A549 (cell line): ENCODE data around the gene RNF123. TPM values are rescaled to one million over a fixed set of nuclear protein-coding genes. Genes with fewer than 3 reads are reported as not detected.

Source experiments
- ATAC-seq, 2 experiments: fragments of 200-7000 bp in 1 of 2; fragments of >200 bp in 1 of 2; cut with Nextera tagmentation in 1 of 2; cut with Tn5 transposase in 1 of 2; 3 replicates each; pipeline versions ENCODE4 v1.8.0 to v1.9.1; 2018 to 2020; ENCODE audit warnings: mild to moderate bottlenecking in 1 of 2, moderate library complexity in 1 of 2
- CTCF ChIA-PET: fragments of 300-600 bp; sonication (Branson Sonifier 250); formaldehyde crosslinking; extraction: SDS; loops from one replicate; lab custom pipeline; 2021; ENCODE audit warnings: antibody characterized with exemption, inconsistent platforms; lab: Yijun Ruan, JAX
- POLR2A ChIA-PET: fragments of 350-600 bp; formaldehyde crosslinking; extraction: SDS; loops from one replicate; lab custom pipeline; 2021; ENCODE audit warnings: antibody characterized with exemption, inconsistent platforms; lab: Yijun Ruan, JAX
- DNase-seq, 2 experiments: peaks; one replicate each; pipeline versions ENCODE4 v3.0.0 to v3.0.0-alpha.2; 2011 to 2016; ENCODE audit warnings: low read depth in 1 of 2, low spot score in 1 of 2
- FAIRE-seq: peaks from 2 replicates; lab custom pipeline; 2011; peaks lifted over from hg19 to GRCh38; lab: Jason Lieb, UNC
- H3K27ac ChIP-seq, 2 experiments: fragments of >200 bp; sonication (Bioruptor Twin); formaldehyde crosslinking; 3 replicates each; pipeline ENCODE4 v1.5.1; 2016 to 2017
- H3K4me1 ChIP-seq: fragments of >200 bp; sonication (Bioruptor Twin); formaldehyde crosslinking; 3 replicates; pipeline ENCODE4 v1.6.1; 2016
- H3K4me2 ChIP-seq: fragments of >200 bp; sonication (Bioruptor Twin); formaldehyde crosslinking; 3 replicates; pipeline ENCODE4 v1.6.1; 2016
- H3K4me3 ChIP-seq: fragments of >200 bp; sonication (Bioruptor Twin); formaldehyde crosslinking; 3 replicates; pipeline ENCODE4 v1.5.1; 2016
- H3K9me3 ChIP-seq: fragments of >200 bp; sonication (Bioruptor Twin); formaldehyde crosslinking; 3 replicates; pipeline ENCODE4 v1.6.1; 2016
- BHLHE40 ChIP-seq: IDR thresholded peaks from 2 replicates; pipeline ENCODE4 v1.6.1; 2012; ENCODE audit warnings: low read depth, low read length, inconsistent platforms
- CBX8 ChIP-seq: fragments of 200-600 bp; sonication (generic); IDR thresholded peaks from 2 replicates; pipeline ENCODE4 v1.6.1; 2016
- CEBPB ChIP-seq, 2 experiments: fragments of >200 bp in 1 of 2; sonication (Bioruptor Twin) in 1 of 2; formaldehyde crosslinking in 1 of 2; IDR thresholded peaks; 2 replicates each; pipeline ENCODE4 v1.6.1; 2012 to 2016
- CHD2 ChIP-seq: fragments of 150-350 bp; IDR thresholded peaks from 2 replicates; pipeline ENCODE4 v1.6.1; 2014; ENCODE audit warnings: low read length; ENCODE audit not compliant: partially characterized antibody
- CHD4 ChIP-seq: fragments of 200-600 bp; sonication (generic); IDR thresholded peaks from 2 replicates; pipeline ENCODE4 v1.6.1; 2016; ENCODE audit warnings: antibody characterized with exemption, mild to moderate bottlenecking, borderline replicate concordance
- ESRRA ChIP-seq: fragments of 150-350 bp; IDR thresholded peaks from 2 replicates; pipeline ENCODE4 v1.6.1; 2014; ENCODE audit warnings: mild to moderate bottlenecking, low read length, borderline replicate concordance
- FOSL2 ChIP-seq, 2 experiments: fragments of 450-650 bp in 1 of 2; fragments of >200 bp in 1 of 2; sonication (Bioruptor Twin) in 1 of 2; formaldehyde crosslinking; IDR thresholded peaks; 2 replicates each; pipeline versions ENCODE4 v1.5.0 to v1.6.1; 2016 to 2020; ENCODE audit warnings: mild to moderate bottlenecking in 1 of 2, moderate library complexity in 1 of 2
- HOXA7 ChIP-seq: fragments of 250-450 bp; sonication (Bioruptor Pico); IDR thresholded peaks from 2 replicates; pipeline ENCODE4 v1.5.0; 2020; ENCODE audit warnings: mild to moderate bottlenecking, moderate library complexity
- HOXB13 ChIP-seq: fragments of 250-450 bp; sonication (Bioruptor Pico); IDR thresholded peaks from 2 replicates; pipeline ENCODE4 v1.5.0; 2020; ENCODE audit warnings: low read depth, mild to moderate bottlenecking, moderate library complexity
- JUN ChIP-seq, 2 experiments: fragments of >200 bp; sonication (Bioruptor Twin); formaldehyde crosslinking; IDR thresholded peaks; 2 replicates in 1 of 2; 3 replicates in 1 of 2; pipeline ENCODE4 v1.6.1; 2016 to 2017
- JUNB ChIP-seq: fragments of >200 bp; sonication (Bioruptor Twin); formaldehyde crosslinking; IDR thresholded peaks from 2 replicates; pipeline ENCODE4 v1.6.1; 2016
- NFE2L2 ChIP-seq: fragments of 150-350 bp; conservative IDR thresholded peaks from 2 replicates; pipeline ENCODE4 v1.6.1; 2014; ENCODE audit warnings: low read length
- NR3C1 ChIP-seq: fragments of >200 bp; sonication (Bioruptor Twin); formaldehyde crosslinking; IDR thresholded peaks from 3 replicates; pipeline ENCODE4 v1.6.1; 2017
- POLR2A ChIP-seq: IDR thresholded peaks from 2 replicates; pipeline ENCODE4 v1.6.1; 2012; ENCODE audit warnings: mild to moderate bottlenecking, low read length
- POLR2AphosphoS2 ChIP-seq: conservative IDR thresholded peaks from 2 replicates; pipeline ENCODE4 v1.6.1; 2012; ENCODE audit warnings: low read length, improper control_type of control experiment, inconsistent platforms
- RARB ChIP-seq: fragments of 250-450 bp; sonication (Bioruptor Pico); IDR thresholded peaks from 2 replicates; pipeline ENCODE4 v1.8.0; 2021; ENCODE audit warnings: mild to moderate bottlenecking, moderate library complexity
- RFX5 ChIP-seq: fragments of 450-650 bp; IDR thresholded peaks from 2 replicates; pipeline ENCODE4 v1.7.1; 2014; ENCODE audit warnings: antibody characterized with exemption, mild to moderate bottlenecking, moderate library complexity
- RNF2 ChIP-seq: fragments of 200-600 bp; sonication (generic); IDR thresholded peaks from 2 replicates; pipeline ENCODE4 v1.6.1; 2016; ENCODE audit warnings: low read depth, mild to moderate bottlenecking, antibody characterized with exemption, moderate library complexity, borderline replicate concordance
- TFCP2L1 ChIP-seq: fragments of 250-450 bp; sonication (Bioruptor Pico); IDR thresholded peaks from 2 replicates; pipeline ENCODE4 v1.5.0; 2021; ENCODE audit warnings: mild to moderate bottlenecking
- ZC3H11A ChIP-seq: fragments of 450-650 bp; IDR thresholded peaks from 2 replicates; pipeline ENCODE4 v1.6.1; 2014; ENCODE audit warnings: antibody characterized with exemption, mild to moderate bottlenecking
- WGBS: methylation state at CpG from one replicate; pipeline ENCODE4 v1.1.6; 2017; ENCODE audit errors: missing lambda C conversion rate; 5-methylcytosine and 5-hydroxymethylcytosine counted together
- polyA plus RNA-seq, 4 experiments: library from polyadenylated mRNA; depleted of rRNA in 3 of 4; stranded (reverse); fragments of >200 nt; fragmentation: RNase III in 1 of 4; extraction: RNeasy Plus Mini Kit Qiagen cat#74134 plus additional on column Dnase treatment in 1 of 4; gene quantifications; 2 replicates in 3 of 4; 3 replicates in 1 of 4; pipeline ENCODE4 v1.2.3, GENCODE V29; 2011 to 2017
- TF ChIP-seq, protein P1 (sequence below): fragments of 150-350 bp; IDR thresholded peaks from 2 replicates; pipeline ENCODE4 v1.6.1; 2014; ENCODE audit warnings: low read depth, mild to moderate bottlenecking, low read length
- TF ChIP-seq, protein P2 (sequence below): fragments of 250-450 bp; sonication (Bioruptor Pico); IDR thresholded peaks from 2 replicates; pipeline ENCODE4 v1.5.0; 2020; ENCODE audit warnings: low read depth, mild to moderate bottlenecking, moderate library complexity
- TF ChIP-seq, protein P3 (sequence below): fragments of >200 bp; sonication (Bioruptor Twin); formaldehyde crosslinking; IDR thresholded peaks from 3 replicates; pipeline ENCODE4 v1.5.1; 2016

Gene RNF123
- polyA plus RNA-seq, 2 of the 4 experiments (the other 2 are of a cell fraction): 14.4 to 16.0 TPM

DNA sequence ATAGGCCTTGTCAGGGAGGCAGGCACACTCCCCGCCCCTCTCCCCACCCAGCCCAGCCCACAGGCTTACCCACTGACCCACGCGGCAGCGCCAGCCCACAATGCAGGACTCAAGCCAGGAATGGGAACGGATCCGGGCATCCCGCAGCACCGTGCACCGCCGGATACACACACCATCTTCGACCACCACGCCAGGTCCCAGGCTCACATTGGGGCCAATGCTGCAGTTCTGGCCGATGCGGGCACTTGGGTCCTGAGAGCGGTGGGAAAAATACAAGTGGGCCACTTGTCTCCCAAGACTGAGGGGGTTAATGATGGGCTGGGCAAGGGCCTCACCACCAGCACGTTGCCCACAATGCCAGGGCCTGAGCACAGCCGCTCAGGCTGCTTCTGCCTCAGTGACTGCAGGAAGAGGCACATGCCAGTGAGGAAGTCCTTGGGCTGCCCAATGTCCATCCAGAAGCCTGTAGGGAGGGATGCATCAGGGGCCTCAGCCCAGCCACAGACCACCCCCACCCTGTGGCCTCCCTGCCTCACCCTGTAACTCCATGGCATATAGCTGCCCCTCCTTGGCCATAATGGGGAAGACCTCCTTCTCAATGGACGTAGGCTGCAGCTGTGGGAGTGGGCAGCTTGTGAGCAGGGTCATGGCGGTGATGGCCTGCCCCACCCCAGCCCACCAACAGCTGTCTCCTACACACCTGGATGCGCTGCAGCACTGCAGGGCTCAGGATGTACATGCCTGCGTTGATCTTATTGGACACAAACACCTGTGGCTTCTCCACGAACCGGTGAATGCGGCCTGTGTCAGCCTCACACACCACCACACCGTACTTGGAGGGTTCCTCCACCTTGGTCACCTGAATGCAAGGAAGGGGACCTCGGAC, 32.8 kb downstream of the RNF123 start:
- DNase-seq (no peak), FAIRE-seq (no peak), ATAC-seq (no peak)
- Histone ChIP-seq H3K4me3 (no peak overlapping the region; the same call in 2 of the 3 replicates), H3K27ac (no peak overlapping the region), H3K9me3 (no peaks in the 10 kb centered on the region), H3K4me1 (peaks cover 14% of the 10 kb centered on the region), H3K4me2 (peak overlapping the region; percentile 94)
- CTCF ChIA-PET: interaction anchor here (0.9 to 3.0 kb wide), 5 partner anchors 10 to 117 kb away, joined by 3 to 18 read pairs (median 4); partner anchors contain the start of gene INKA1
- TF ChIP-seq TFCP2L1 (CRISPR knock-in tag) (no peak), FOSL2 (IDR thresholded peaks at IDR 0.05) (no peak), FOSL2 (CRISPR knock-in tag; IDR thresholded peaks at IDR 0.05) (no peak), POLR2A (no peak), CBX8 (no peak), ESRRA (no peak), NR3C1 (no peak), HOXA7 (CRISPR knock-in tag) (no peak), HOXB13 (no peak), POLR2AphosphoS2 (no peak), JUN (IDR thresholded peaks at IDR 0.05) (no peak), CEBPB (IDR thresholded peaks at IDR 0.05) (no peak), CHD4 (no peak), NFE2L2 (no peak), RNF2 (no peak)
- TF ChIP-seq, protein P1, sequence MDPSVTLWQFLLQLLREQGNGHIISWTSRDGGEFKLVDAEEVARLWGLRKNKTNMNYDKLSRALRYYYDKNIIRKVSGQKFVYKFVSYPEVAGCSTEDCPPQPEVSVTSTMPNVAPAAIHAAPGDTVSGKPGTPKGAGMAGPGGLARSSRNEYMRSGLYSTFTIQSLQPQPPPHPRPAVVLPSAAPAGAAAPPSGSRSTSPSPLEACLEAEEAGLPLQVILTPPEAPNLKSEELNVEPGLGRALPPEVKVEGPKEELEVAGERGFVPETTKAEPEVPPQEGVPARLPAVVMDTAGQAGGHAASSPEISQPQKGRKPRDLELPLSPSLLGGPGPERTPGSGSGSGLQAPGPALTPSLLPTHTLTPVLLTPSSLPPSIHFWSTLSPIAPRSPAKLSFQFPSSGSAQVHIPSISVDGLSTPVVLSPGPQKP: no peak
- TF ChIP-seq, protein P2, sequence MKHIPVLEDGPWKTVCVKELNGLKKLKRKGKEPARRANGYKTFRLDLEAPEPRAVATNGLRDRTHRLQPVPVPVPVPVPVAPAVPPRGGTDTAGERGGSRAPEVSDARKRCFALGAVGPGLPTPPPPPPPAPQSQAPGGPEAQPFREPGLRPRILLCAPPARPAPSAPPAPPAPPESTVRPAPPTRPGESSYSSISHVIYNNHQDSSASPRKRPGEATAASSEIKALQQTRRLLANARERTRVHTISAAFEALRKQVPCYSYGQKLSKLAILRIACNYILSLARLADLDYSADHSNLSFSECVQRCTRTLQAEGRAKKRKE (CRISPR knock-in tag): no peak
- POLR2A ChIA-PET: no interaction called here
- 91% methylated on average over 12 of the region's 26 CpGs for WGBS

DNA sequence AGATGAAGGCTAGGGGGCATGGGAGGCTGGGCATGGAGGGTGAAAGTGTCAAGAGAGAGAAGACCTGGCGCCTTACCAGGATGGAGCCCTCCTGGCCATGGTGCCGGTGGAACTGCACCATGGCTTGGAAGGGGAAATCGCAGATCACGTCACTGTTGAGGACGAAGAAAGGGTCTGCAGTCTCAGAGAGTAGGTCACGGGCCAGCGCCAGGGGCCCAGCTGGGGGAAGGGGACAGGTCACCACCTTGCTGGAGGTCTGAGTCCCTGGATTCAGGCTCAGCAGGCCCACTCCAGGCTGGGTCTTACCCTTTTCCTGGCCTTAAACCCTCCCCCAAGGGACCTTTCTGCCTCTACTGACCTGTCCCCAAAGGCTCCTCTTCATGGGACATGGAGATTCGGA, 33.5 kb downstream of the RNF123 start:
- ChIA-PET POLR2A (interaction anchor here (0.5 kb wide), 1 partner anchor 156 kb away, joined by 4 read pairs; no protein-coding TSS in a partner anchor), CTCF (interaction anchor here (0.8 to 2.1 kb wide), 4 partner anchors 11 to 183 kb away, joined by 3 to 7 read pairs (median 4); partner anchors contain the start of gene INKA1)
- no peak for DNase-seq
- no peak for ATAC-seq
- WGBS: 55% methylated on average over 8 of the region's 8 CpGs
- peak overlapping the region; percentile 94 to 99 for H3K27ac ChIP-seq
- H3K9me3 ChIP-seq: no peaks in the 10 kb centered on the region
- peak overlapping the region; percentile 94 for H3K4me2 ChIP-seq
- peak overlapping the region; percentile 99 for H3K4me3 ChIP-seq
- TF ChIP-seq RFX5 (no peak), CEBPB (IDR thresholded peaks at IDR 0.05) (no peak), BHLHE40 (no peak), ZC3H11A (no peak), CHD2 (no peak), RARB (CRISPR knock-in tag) (no peak), HOXB13 (no peak), JUNB (no peak)
- TF ChIP-seq, protein P2 (CRISPR knock-in tag): no peak
- TF ChIP-seq, protein P3, sequence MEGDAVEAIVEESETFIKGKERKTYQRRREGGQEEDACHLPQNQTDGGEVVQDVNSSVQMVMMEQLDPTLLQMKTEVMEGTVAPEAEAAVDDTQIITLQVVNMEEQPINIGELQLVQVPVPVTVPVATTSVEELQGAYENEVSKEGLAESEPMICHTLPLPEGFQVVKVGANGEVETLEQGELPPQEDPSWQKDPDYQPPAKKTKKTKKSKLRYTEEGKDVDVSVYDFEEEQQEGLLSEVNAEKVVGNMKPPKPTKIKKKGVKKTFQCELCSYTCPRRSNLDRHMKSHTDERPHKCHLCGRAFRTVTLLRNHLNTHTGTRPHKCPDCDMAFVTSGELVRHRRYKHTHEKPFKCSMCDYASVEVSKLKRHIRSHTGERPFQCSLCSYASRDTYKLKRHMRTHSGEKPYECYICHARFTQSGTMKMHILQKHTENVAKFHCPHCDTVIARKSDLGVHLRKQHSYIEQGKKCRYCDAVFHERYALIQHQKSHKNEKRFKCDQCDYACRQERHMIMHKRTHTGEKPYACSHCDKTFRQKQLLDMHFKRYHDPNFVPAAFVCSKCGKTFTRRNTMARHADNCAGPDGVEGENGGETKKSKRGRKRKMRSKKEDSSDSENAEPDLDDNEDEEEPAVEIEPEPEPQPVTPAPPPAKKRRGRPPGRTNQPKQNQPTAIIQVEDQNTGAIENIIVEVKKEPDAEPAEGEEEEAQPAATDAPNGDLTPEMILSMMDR: no peak
- FAIRE-seq: no peak
- H3K4me1 ChIP-seq: peaks cover 14% of the 10 kb centered on the region
